Measurements from ENCODE around the gene AQP10. TPM values are rescaled to one million over a fixed set of nuclear protein-coding genes. Genes with fewer than 3 reads are reported as not detected.

Gene AQP10
- total and polyA plus RNA-seq, 2 of the 4 experiments (the other 2 are of a cell fraction) = not detected

GRCh38 chr1:154318386-154318785, 2.5 kb upstream of the AQP10 start:
- no peak overlapping the region for H4K8ac ChIP-seq (ENCODE audit: low read depth in 2 of 2, low read length in 2 of 2)
- no peak overlapping the region for H4K5ac ChIP-seq (ENCODE audit: low read depth, low read length)
- no peak overlapping the region for H2AK9ac ChIP-seq (replicated peaks; ENCODE audit: low read depth, low read length, poor library complexity)
- H3K14ac ChIP-seq (replicated peaks; ENCODE audit: low read depth, low read length) = no peak overlapping the region
- no peak overlapping the region for H2BK15ac ChIP-seq (ENCODE audit: low read depth, low read length)
- no peak overlapping the region for H3K4ac ChIP-seq (ENCODE audit: low read depth, low read length)
- no peak overlapping the region for H2BK20ac ChIP-seq (ENCODE audit: low read depth, low read length)
- ChIA-PET CTCF (no interaction called here), POLR2A (ENCODE audit: unreplicated experiment) (no interaction called here)
- no peak overlapping the region for H3K4me2 ChIP-seq (ENCODE audit: low read depth, low read length)
- no peak overlapping the region for H2BK120ac ChIP-seq (ENCODE audit: low read depth, low read length)
- BruUV-seq (replicated peaks) = no TSS peak
- no peak overlapping the region for H2BK5ac ChIP-seq (ENCODE audit: low read depth, low read length, poor library complexity, severe bottlenecking)
- H2AK5ac ChIP-seq (ENCODE audit: low read depth, low read length) = no peak overlapping the region
- dilution Hi-C loops (cut with HindIII; ENCODE audit: low sequenced_read_pairs, unreplicated experiment) = no loop called here
- no peaks in the 10 kb centered on the region for H3K36me3 ChIP-seq (ENCODE audit: control insufficient read depth, insufficient read depth, low read length)
- peaks cover 5% of the 10 kb centered on the region for H3K9me3 ChIP-seq (ENCODE audit: control insufficient read depth, insufficient read depth, low read length)
- TF ChIP-seq RFX5 (IDR thresholded peaks at IDR 0.05; ENCODE audit: low read depth, low read length) (no peak), CEBPB (IDR thresholded peaks at IDR 0.05; ENCODE audit: low read depth, low read length) (no peak), NFE2L2 (IDR thresholded peaks at IDR 0.05; ENCODE audit: low read depth, low read length) (no peak), MXI1 (IDR thresholded peaks at IDR 0.05; ENCODE audit: borderline replicate concordance, low read depth, low read length) (no peak), RCOR1 (IDR thresholded peaks at IDR 0.05; ENCODE audit: insufficient replicate concordance, low read length) (no peak), CTCF (conservative IDR thresholded peaks at IDR 0.05; ENCODE audit: low read depth, low read length) (no peak), POLR2A (IDR thresholded peaks at IDR 0.05; ENCODE audit: low read depth, low read length) (no peak), CHD1 (IDR thresholded peaks at IDR 0.05; ENCODE audit: low read depth, low read length) (no peak), MAFK (IDR thresholded peaks at IDR 0.05; ENCODE audit: low read depth, low read length) (no peak)
- TF ChIP-seq, protein P1, sequence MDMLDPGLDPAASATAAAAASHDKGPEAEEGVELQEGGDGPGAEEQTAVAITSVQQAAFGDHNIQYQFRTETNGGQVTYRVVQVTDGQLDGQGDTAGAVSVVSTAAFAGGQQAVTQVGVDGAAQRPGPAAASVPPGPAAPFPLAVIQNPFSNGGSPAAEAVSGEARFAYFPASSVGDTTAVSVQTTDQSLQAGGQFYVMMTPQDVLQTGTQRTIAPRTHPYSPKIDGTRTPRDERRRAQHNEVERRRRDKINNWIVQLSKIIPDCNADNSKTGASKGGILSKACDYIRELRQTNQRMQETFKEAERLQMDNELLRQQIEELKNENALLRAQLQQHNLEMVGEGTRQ (IDR thresholded peaks at IDR 0.05; ENCODE audit: low read depth, low read length) = no peak
- 43% methylated on average over 1 of the region's 4 CpGs; no CpG with 5 or more reads in 1 of the 2 experiments for WGBS, 2 experiments (ENCODE audit: extremely low coverage in 2 of 2, insufficient read length in 1 of 2)
- H3K27me3 ChIP-seq (ENCODE audit: control insufficient read depth, insufficient read depth, low read length) = peaks cover 17% of the 10 kb centered on the region; the same call in 1 of the 2 replicates
- H3K56ac ChIP-seq (ENCODE audit: extremely low read depth, insufficient read depth, low read length) = no peak overlapping the region
- no peaks in the 10 kb centered on the region for H3K4me1 ChIP-seq (ENCODE audit: control insufficient read depth, insufficient read depth, low read length)
- ATAC-seq (ENCODE audit: low read depth) (peak; percentile 42; the same call in 1 of the 2 replicates), DNase-seq (no peak)
- in situ Hi-C loops (cut with MboI; ENCODE audit: low sequenced_read_pairs) = no loop called here
- intact Hi-C loops (cut with micrococcal nuclease) = no loop called here
- H3K9ac ChIP-seq (ENCODE audit: low read depth, low read length) = no peak overlapping the region
- no peak overlapping the region for H3K27ac ChIP-seq (ENCODE audit: insufficient read depth, low read length)
- H4K20me1 ChIP-seq (ENCODE audit: insufficient read depth, low read length) = no peaks in the 10 kb centered on the region
- H3K4me3 ChIP-seq (ENCODE audit: insufficient read depth, low read depth, low read length) = no peak overlapping the region
- H3K23ac ChIP-seq (ENCODE audit: low read depth, low read length) = no peak overlapping the region
- H3K79me1 ChIP-seq (ENCODE audit: low read depth in 1 of 2, low read length in 2 of 2) = no peaks in the 10 kb centered on the region
- no peak overlapping the region for H2AFZ ChIP-seq (replicated peaks; ENCODE audit: low read length, poor library complexity)
- no peaks in the 10 kb centered on the region for H3K9me1 ChIP-seq (ENCODE audit: insufficient read depth, low read length)
- no peak overlapping the region for H3K18ac ChIP-seq (ENCODE audit: low read depth, low read length)
- H4K91ac ChIP-seq (ENCODE audit: insufficient read depth, low read depth, low read length) = no peak overlapping the region

All from IMR-90 (cell line).